ENCODE measurements around the gene GPC6. TPM values are rescaled to one million over a fixed set of nuclear protein-coding genes. Genes with fewer than 3 reads are reported as not detected.

The GPC6 gene
- total RNA-seq, 1 donor from 2014 or later, result 18.7 TPM

DNA sequence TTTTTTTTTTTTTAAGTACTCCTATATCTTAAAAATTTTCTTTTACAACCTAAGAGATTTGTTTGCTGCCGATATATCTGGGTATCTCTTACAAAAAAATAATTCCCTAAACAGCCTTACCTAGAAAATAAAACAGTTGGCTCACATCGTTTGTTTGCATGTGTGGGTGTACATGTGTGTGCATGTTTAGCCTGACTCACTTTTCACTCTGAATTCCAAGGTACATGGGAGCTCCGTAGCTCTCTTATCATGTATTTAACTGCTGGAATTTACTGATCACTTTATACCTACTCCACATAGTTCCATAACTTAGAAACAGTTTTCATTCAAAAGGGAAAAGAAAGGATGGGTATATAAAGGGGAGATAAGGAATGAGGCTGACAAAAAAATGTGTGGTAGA is 616.5 kb downstream of the GPC6 start:
- H3K4me3 ChIP-seq (ENCODE audit: low read depth, low read length), result no peak overlapping the region
- DNase-seq (ENCODE audit: low read depth), result no peak
- TF ChIP-seq, protein P1, sequence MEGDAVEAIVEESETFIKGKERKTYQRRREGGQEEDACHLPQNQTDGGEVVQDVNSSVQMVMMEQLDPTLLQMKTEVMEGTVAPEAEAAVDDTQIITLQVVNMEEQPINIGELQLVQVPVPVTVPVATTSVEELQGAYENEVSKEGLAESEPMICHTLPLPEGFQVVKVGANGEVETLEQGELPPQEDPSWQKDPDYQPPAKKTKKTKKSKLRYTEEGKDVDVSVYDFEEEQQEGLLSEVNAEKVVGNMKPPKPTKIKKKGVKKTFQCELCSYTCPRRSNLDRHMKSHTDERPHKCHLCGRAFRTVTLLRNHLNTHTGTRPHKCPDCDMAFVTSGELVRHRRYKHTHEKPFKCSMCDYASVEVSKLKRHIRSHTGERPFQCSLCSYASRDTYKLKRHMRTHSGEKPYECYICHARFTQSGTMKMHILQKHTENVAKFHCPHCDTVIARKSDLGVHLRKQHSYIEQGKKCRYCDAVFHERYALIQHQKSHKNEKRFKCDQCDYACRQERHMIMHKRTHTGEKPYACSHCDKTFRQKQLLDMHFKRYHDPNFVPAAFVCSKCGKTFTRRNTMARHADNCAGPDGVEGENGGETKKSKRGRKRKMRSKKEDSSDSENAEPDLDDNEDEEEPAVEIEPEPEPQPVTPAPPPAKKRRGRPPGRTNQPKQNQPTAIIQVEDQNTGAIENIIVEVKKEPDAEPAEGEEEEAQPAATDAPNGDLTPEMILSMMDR (conservative IDR thresholded peaks at IDR 0.05; ENCODE audit: low read depth, low read length), result no peak

DNA sequence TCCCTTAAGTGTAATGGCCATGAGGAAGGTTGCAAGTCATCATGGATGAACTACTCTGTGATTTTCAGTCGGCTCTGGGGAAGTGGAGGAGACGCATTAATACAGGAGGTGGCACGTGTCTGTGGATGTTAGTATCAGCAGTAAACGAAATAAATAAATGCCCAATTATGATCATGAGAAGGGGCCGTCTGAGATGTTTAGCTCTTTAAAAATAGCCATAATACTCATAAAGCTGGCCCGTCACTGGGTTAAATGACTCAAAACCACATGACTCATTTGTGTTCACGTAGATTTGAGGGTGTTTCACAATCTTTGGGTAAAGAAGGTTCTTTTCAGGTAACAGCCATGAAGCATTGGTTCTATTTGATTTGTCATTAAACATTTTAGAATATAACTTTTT is 620.6 kb downstream of the GPC6 start:
- peak; percentile 60 for DNase-seq (ENCODE audit: low read depth)
- TF ChIP-seq, protein P1 (conservative IDR thresholded peaks at IDR 0.05; ENCODE audit: low read depth, low read length), result no peak
- no peak overlapping the region for H3K4me3 ChIP-seq (ENCODE audit: low read depth, low read length)

DNA sequence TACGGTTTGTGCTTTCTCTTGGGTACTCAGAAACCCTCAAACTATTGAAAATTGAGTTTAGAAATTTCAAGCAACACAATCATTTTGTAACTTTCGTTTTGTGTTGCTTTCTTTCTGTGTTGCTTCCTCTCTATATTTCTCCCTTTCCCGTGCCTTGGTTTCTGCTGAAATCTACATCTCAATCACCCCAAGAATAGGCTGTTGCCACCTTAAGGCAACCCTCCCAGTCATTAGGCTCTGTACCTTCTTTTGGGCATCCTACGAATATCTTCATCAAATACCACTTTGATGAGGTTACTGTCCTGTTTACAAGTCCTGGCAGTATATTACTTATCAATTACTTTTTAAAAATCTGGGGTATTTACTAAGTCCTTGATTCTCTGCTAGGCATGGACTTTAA is 621.6 kb downstream of the GPC6 start:
- no peak overlapping the region for H3K4me3 ChIP-seq (ENCODE audit: low read depth, low read length)
- TF ChIP-seq, protein P1 (conservative IDR thresholded peaks at IDR 0.05; ENCODE audit: low read depth, low read length), result no peak

DNA sequence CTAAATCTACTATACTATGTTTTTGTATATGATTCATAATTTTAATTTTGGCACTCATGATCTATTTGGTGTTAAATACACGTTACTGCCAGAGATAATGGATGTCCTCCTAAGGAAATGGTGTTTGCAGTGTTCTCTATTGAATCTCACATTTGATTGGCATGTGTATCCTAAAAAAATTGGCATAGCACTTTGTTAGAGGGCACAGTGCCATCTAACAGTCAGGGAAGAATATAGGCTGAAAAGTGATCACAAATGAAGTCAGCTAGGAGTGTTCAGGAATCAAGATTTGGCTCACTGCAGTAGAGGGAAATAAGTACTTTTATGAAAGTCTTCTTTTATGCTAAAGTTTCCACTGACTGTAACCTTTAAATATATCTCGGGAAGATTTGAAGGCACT is 624.6 kb downstream of the GPC6 start:
- no peak for DNase-seq (ENCODE audit: low read depth)
- H3K4me3 ChIP-seq (ENCODE audit: low read depth, low read length), result no peak overlapping the region
- TF ChIP-seq, protein P1 (conservative IDR thresholded peaks at IDR 0.05; ENCODE audit: low read depth, low read length), result no peak

More for the DNA sequence above, 621.6 kb downstream of the GPC6 start:
- DNase-seq (ENCODE audit: low read depth), result no peak

DNA sequence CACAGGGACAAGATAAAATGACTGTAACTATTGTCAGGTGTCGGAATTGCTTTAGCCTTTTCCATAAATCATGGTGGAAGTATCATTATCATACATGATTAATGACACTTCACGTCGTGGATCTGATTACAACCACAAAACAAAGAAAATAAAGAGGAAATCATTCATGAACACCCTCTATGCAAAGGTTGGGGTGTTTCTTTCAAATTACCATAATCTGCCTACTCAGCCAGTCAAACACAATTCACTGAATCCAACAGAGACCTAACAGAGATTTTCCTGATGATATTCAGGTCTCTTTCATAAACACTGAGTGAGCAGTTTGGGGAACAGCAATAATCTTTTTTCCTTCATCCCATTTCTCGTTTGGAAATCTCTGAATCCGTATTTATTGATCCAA is 627.3 kb downstream of the GPC6 start:
- no peak for DNase-seq (ENCODE audit: low read depth)
- H3K4me3 ChIP-seq (ENCODE audit: low read depth, low read length), result no peak overlapping the region
- TF ChIP-seq, protein P1 (conservative IDR thresholded peaks at IDR 0.05; ENCODE audit: low read depth, low read length), result no peak

DNA sequence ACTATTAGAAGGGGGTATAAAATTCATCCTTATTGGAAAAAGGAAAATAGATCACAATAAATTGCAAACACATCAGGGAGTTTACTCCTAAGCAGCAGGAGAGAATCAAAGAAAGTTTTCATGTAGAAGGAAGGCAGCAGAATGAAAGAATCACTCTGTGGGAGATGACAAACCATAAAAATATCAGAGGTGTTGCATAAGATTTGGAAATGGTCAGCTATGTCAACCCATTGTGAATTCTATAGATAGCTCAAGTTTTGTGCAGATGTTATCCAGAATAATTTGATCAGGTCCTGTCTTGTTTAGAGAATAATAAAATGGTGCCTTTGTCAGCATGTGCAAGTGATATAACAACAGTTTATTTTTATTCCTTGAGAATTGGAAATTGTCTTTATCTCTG is 630.5 kb downstream of the GPC6 start:
- no peak overlapping the region for H3K4me3 ChIP-seq (ENCODE audit: low read depth, low read length)
- DNase-seq (ENCODE audit: low read depth), result no peak

DNA sequence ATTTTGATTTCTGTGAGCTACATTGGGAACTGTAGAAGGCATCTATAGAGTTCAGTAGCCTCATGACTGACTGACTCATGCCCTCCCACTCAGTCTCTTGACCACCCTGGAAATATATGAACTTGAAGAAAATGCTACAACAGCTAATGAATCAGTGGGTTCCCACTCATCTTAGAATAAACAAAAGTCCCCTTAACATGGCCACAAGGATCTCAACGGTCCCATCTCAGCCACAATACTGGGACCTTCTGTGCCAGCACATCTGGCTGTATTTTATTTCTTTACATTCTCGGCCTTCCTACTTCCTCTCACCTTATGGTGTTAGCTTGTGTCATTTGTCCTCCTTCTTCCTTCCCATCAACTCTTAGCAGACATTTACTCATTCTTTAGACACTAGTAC is 633.1 kb downstream of the GPC6 start:
- H3K4me3 ChIP-seq (ENCODE audit: low read depth, low read length), result no peak overlapping the region
- TF ChIP-seq, protein P1 (conservative IDR thresholded peaks at IDR 0.05; ENCODE audit: low read depth, low read length), result no peak
- DNase-seq (ENCODE audit: low read depth), result no peak

More for the DNA sequence above, 630.5 kb downstream of the GPC6 start:
- TF ChIP-seq, protein P1 (conservative IDR thresholded peaks at IDR 0.05; ENCODE audit: low read depth, low read length), result no peak

All from epithelial cell of proximal tubule (primary cell).